Endothelial cell (in vitro differentiated cells): Measurements from ENCODE around the gene IFNL4. TPM values are rescaled to one million over a fixed set of nuclear protein-coding genes. Genes with fewer than 3 reads are reported as not detected.

ENCODE experiments used
- DNase-seq: peaks from one replicate; pipeline ENCODE4 v3.0.0; 2021; ENCODE audit warnings: low spot score
- H3K27ac Mint-ChIP-seq: one replicate; pipeline ENCODE4 v1.8.0; 2021; ENCODE audit warnings: mixed read lengths, inconsistent platforms; ENCODE audit not compliant: unreplicated experiment
- H3K27me3 Mint-ChIP-seq: one replicate; pipeline ENCODE4 v1.8.0; 2021; ENCODE audit warnings: mild to moderate bottlenecking, moderate library complexity, mixed read lengths, inconsistent platforms; ENCODE audit not compliant: unreplicated experiment
- H3K36me3 Mint-ChIP-seq: one replicate; pipeline ENCODE4 v1.8.0; 2021; ENCODE audit warnings: mild to moderate bottlenecking, low read depth, mixed read lengths, inconsistent platforms; ENCODE audit not compliant: unreplicated experiment
- H3K4me1 Mint-ChIP-seq: one replicate; pipeline ENCODE4 v1.8.0; 2021; ENCODE audit warnings: mild to moderate bottlenecking, mixed read lengths, inconsistent platforms; ENCODE audit not compliant: unreplicated experiment
- H3K4me3 Mint-ChIP-seq: one replicate; pipeline ENCODE4 v1.8.0; 2021; ENCODE audit warnings: mild to moderate bottlenecking, mixed read lengths, inconsistent platforms; ENCODE audit not compliant: unreplicated experiment
- H3K9me3 Mint-ChIP-seq: one replicate; pipeline ENCODE4 v1.8.0; 2021; ENCODE audit warnings: mixed read lengths, inconsistent platforms; ENCODE audit not compliant: unreplicated experiment
- total RNA-seq: library from RNA; stranded (reverse); fragmentation: NEBNext Ultra II Directional; extraction: Animal tissue kit (Norgen Biotek cat#: 25700); gene quantifications from one replicate; pipeline ENCODE4 v1.2.1, GENCODE V29; 2021; ENCODE audit not compliant: unreplicated experiment
- TF ChIP-seq, protein P1 (sequence below): fragments of 200-600 bp; sonication (generic); IDR thresholded peaks from one replicate; pipeline ENCODE4 v1.5.0; 2021; ENCODE audit warnings: antibody characterized with exemption; ENCODE audit not compliant: unreplicated experiment

The IFNL4 gene
- total RNA-seq, 1 donor from 2014 or later = not detected

DNA sequence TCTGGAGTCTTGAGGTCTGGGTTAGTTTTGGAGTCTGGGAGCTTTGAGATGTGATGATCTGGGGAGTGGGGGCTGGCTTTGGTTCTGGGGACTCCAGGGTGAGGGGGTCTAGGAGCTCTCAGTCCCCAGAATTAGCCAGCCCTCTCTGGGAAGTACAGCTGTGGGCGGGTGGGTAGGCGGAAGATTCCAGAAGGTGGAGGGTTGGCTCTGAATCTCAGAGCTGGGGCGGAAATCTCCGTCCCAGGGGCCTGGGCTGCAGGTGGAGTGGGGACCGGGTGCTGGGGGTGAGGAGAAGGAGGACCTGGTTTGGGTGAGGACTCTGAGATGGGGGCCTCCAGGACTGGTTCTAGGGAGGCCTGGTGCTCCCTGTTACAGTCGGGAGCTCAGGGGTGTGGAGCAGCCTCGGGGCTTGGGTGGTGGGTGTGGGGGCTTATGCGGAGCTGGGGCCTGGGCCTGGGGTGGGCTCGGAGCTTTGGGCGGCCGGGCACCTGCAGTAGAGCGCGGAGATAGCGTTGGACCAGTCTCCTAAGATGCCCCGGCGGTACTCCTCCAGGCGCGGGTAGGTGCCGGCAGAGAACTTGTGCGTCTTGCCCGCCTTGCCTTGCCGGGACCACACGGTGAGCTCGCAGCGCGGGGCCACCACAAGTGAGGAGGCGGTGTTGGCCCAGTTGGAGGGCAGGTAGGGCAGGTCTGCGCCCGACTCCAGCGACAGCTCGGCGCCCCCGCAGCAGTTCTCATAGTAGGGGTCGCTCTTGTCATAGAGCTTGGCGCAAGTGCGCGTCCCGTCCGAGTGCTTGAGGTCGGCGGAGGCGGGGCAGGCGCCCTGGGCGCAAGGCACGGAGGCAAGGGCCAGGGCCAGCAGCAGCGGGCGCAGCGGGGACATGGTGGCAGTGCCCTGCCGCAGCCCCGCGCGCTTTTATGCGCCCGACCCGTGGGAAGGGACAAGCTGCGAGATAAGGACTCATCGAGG lies 45.0 kb downstream of the IFNL4 start, which contains the start of gene SYCN:
Gene SYCN, minus strand, starts transcription at position 892 of the 970 bp plus-strand sequence. Its CDS starts 9 bp downstream, at position 883.
- H3K27ac Mint-ChIP-seq = no peak within 1 kb of the TSS
- TF ChIP-seq, protein P1, sequence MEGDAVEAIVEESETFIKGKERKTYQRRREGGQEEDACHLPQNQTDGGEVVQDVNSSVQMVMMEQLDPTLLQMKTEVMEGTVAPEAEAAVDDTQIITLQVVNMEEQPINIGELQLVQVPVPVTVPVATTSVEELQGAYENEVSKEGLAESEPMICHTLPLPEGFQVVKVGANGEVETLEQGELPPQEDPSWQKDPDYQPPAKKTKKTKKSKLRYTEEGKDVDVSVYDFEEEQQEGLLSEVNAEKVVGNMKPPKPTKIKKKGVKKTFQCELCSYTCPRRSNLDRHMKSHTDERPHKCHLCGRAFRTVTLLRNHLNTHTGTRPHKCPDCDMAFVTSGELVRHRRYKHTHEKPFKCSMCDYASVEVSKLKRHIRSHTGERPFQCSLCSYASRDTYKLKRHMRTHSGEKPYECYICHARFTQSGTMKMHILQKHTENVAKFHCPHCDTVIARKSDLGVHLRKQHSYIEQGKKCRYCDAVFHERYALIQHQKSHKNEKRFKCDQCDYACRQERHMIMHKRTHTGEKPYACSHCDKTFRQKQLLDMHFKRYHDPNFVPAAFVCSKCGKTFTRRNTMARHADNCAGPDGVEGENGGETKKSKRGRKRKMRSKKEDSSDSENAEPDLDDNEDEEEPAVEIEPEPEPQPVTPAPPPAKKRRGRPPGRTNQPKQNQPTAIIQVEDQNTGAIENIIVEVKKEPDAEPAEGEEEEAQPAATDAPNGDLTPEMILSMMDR = no peak
- DNase-seq = no peak
- H3K4me3 Mint-ChIP-seq = no peak within 1 kb of the TSS
- H3K36me3 Mint-ChIP-seq = no peaks in the 10 kb centered on the region
- H3K27me3 Mint-ChIP-seq = peaks cover 19% of the 10 kb centered on the region
- peaks cover 3% of the 10 kb centered on the region for H3K4me1 Mint-ChIP-seq
- H3K9me3 Mint-ChIP-seq = no peaks in the 10 kb centered on the region

DNA sequence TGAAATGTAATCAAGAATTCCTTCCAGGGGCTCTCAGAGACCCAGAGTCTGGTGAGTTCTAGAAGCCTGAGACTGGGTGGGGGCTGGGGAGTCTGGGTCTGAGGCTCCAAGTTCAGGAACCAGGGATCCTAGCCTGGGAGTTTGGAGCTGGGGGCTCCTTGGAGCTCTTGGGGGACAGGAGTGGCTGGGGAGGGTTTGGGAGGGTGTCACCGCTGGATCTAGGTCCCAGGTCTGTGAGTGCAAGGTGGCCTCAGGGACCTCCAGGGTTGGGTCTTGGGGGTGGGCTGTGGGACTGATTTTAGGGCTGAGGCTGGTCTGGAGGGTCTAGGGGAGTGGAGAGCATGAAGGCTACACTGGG lies 45.7 kb downstream of the IFNL4 start:
- TF ChIP-seq, protein P1 = no peak
- no peak for DNase-seq
- H3K4me3 Mint-ChIP-seq = no peak overlapping the region
- peaks cover 19% of the 10 kb centered on the region for H3K27me3 Mint-ChIP-seq
- no peaks in the 10 kb centered on the region for H3K36me3 Mint-ChIP-seq
- H3K27ac Mint-ChIP-seq = no peak overlapping the region
- H3K9me3 Mint-ChIP-seq = no peaks in the 10 kb centered on the region
- H3K4me1 Mint-ChIP-seq = peaks cover 3% of the 10 kb centered on the region

- H3K4me3 Mint-ChIP-seq = no peak overlapping the region
- peaks cover 6% of the 10 kb centered on the region for H3K36me3 Mint-ChIP-seq
- H3K4me1 Mint-ChIP-seq = peaks cover 7% of the 10 kb centered on the region
- H3K9me3 Mint-ChIP-seq = no peaks in the 10 kb centered on the region
- H3K27me3 Mint-ChIP-seq = peaks cover 30% of the 10 kb centered on the region
- TF ChIP-seq, protein P1 = no peak
- H3K27ac Mint-ChIP-seq = no peak overlapping the region
- no peak for DNase-seq
Observed at GRCh38 chr19:39200803-39201115, 47.9 kb downstream of the IFNL4 start.

DNA sequence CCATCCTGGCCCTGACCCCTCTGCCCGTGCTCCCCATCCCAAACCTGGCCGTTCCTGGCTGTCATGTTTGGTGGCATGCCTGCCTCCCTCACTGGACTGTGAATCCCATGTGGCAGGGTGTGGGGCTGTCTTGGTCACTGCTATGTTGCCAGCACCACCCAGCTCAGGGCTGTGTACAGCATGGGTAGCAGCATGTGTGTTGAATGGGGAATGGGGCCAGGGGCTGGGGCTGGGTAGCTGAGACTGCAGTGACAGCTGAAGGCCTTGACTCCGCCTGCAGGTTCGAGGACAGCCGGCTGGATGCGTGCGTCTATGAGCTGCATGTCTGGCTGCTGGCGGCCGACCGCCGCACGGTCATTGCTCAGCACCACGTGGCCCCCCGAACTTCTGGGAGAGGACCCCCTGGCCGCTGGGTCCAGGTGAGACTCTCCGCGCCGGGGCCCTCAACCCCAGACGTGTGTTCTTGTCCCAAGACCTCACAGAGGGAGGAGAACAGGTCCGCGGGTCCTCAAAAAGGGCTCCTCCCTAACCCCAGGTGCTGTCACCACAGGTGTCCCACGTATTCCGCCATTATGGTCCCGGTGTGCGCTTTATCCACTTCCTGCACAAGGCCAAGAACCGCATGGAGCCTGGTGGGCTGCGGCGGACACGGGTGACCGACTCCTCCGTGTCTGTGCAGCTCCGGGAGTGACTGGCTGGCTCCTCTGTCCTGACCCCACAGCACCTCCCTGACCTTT lies 48.4 kb downstream of the IFNL4 start:
- no peak overlapping the region for H3K27ac Mint-ChIP-seq

More for the DNA sequence above, 48.4 kb downstream of the IFNL4 start:
- H3K4me1 Mint-ChIP-seq = peaks cover 7% of the 10 kb centered on the region
- H3K9me3 Mint-ChIP-seq = no peaks in the 10 kb centered on the region
- no peak overlapping the region for H3K4me3 Mint-ChIP-seq
- TF ChIP-seq, protein P1 = no peak
- DNase-seq = no peak
- H3K27me3 Mint-ChIP-seq = peaks cover 30% of the 10 kb centered on the region
- peaks cover 6% of the 10 kb centered on the region for H3K36me3 Mint-ChIP-seq
